Measurements from ENCODE around the gene UGT1A9.
"Not testable (repeated sequence)": the region's sequence is repeated elsewhere in the genome, so short reads cannot be mapped to it uniquely, and the experiment has no call there.

Gene UGT1A9

GRCh38 chr2:233671290-233672161 lies at the start of gene UGT1A9:
Gene UGT1A9, plus strand, starts transcription at chr2:233671898. Its CDS starts 37 bp downstream, at chr2:233671935.
- H3K4me3 Mint-ChIP-seq = no peak within 1 kb of the TSS
- peaks cover 2% of the 10 kb centered on the region for H3K27me3 Mint-ChIP-seq (ENCODE audit: low read depth)
- H3K27ac Mint-ChIP-seq = no peak within 1 kb of the TSS
- no peaks in the 10 kb centered on the region for H3K36me3 Mint-ChIP-seq (ENCODE audit: low read depth)
- no peaks in the 10 kb centered on the region for H3K4me1 Mint-ChIP-seq (ENCODE audit: low read depth)
- DNase-seq (ENCODE audit: low spot score) = no peak
- H3K9me3 Mint-ChIP-seq = no peaks in the 10 kb centered on the region

DNA sequence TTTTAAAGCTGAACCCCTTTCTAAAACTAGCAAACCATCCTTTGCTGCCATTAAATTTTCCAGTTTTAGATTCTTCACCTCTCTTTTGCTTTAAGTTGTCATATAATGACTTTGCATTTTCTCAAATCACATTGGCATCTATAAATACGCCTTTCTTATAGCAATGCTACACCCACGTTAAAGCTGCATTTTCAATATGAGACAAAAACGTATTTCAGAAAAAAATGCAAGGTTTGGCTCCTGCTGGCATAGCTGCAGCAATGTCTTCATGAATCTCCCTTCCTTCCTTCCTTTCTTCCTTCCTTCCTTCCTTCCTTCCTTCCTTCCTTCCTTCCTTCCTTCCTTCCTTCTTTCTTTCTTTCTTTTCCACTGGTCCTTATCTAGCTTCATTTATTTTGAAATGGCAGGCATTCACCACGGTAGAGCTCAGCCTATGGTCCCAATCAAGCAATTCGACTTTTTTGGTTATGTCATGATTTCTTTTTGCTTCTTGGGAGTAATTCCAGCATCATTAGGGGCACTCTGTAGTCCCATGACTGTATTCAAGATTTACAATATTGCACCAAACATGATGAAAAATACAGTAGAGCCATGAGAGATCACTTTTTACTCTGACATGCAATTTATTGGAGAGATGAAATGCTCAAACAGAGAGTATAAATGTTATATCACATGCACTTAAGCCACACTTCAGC lies 44.2 kb upstream of the UGT1A9 start:
- Mint-ChIP-seq H3K4me1 (ENCODE audit: low read depth) (no peaks in the 10 kb centered on the region), H3K9me3 (no peaks in the 10 kb centered on the region), H3K4me3 (no peak overlapping the region), H3K36me3 (ENCODE audit: low read depth) (no peaks in the 10 kb centered on the region), H3K27me3 (ENCODE audit: low read depth) (peaks cover 22% of the 10 kb centered on the region), H3K27ac (no peak overlapping the region)
- no peak for DNase-seq (ENCODE audit: low spot score)

DNA sequence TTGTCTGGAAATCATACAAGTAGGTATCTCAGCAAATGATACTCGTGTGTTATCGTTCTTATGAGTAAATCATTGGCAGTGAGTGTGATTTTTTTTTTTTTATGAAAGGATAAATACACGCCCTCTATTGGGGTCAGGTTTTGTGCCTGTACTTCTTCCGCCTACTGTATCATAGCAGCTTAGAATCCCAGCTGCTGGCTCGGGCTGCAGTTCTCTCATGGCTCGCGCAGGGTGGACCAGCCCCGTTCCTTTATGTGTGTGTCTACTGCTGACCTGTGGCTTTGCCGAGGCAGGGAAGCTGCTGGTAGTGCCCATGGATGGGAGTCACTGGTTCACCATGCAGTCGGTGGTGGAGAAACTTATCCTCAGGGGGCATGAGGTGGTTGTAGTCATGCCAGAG lies 35.4 kb upstream of the UGT1A9 start, which contains the start of gene UGT1A10:
UGT1A10 (plus strand) TSS at position 143 of the 400 bp plus-strand sequence; CDS start at position 218, 75 bp downstream.
- not testable (repeated sequence) for H3K4me3 Mint-ChIP-seq; H3K4me1 Mint-ChIP-seq (ENCODE audit: low read depth); H3K27me3 Mint-ChIP-seq (ENCODE audit: low read depth)

DNA sequence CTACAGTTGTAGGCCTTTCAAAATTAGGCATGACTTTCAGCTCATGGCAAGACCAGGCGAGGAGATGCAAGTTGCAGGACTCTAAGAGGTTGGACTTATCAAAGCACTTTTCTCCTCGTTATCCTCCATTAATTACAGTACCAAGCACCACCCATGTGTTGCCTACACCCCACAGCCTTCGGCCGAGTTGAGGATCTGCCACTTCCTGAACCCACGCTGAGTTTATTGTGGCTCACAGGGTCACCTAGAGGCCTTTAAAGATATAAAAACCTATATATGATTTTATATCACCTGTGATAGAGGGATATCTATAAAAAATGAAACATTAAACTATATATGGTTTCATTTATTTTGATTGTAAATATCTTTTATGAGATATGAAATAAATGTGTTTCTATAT lies 32.9 kb upstream of the UGT1A9 start:
- Mint-ChIP-seq H3K9me3 (no peaks in the 10 kb centered on the region), H3K4me1 (ENCODE audit: low read depth) (no peaks in the 10 kb centered on the region), H3K36me3 (ENCODE audit: low read depth) (no peaks in the 10 kb centered on the region), H3K27me3 (ENCODE audit: low read depth) (peaks cover 6% of the 10 kb centered on the region), H3K27ac (no peak overlapping the region), H3K4me3 (no peak overlapping the region)
- DNase-seq (ENCODE audit: low spot score) = no peak

More for the DNA sequence above, 35.4 kb upstream of the UGT1A9 start, which contains the start of gene UGT1A10:
- not testable (repeated sequence) for H3K9me3 Mint-ChIP-seq; H3K36me3 Mint-ChIP-seq (ENCODE audit: low read depth); DNase-seq (ENCODE audit: low spot score); H3K27ac Mint-ChIP-seq

DNA sequence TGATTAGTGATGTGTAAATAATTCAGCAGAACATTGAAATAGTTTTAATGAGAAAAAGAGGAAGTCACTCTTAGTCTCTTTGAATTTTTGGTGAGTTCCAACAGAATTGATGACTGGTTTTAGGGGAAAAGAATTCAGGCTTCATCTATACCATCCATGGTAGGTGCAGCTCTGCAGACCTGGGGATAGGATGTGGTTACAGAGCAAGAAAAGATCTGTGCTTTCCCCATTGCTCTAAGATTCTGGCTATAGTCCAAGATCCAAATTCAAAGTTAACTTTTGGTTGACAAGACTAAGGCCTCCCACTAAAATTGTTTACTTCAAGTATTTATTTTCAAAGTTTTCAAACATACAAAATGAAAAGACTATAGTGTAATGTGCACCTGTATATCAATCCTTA lies 31.8 kb upstream of the UGT1A9 start:
- Mint-ChIP-seq H3K36me3 (ENCODE audit: low read depth) (no peaks in the 10 kb centered on the region), H3K9me3 (peaks cover 5% of the 10 kb centered on the region), H3K4me3 (no peak overlapping the region), H3K27me3 (ENCODE audit: low read depth) (peaks cover 4% of the 10 kb centered on the region), H3K4me1 (ENCODE audit: low read depth) (no peaks in the 10 kb centered on the region), H3K27ac (no peak overlapping the region)
- DNase-seq (ENCODE audit: low spot score) = no peak

DNA sequence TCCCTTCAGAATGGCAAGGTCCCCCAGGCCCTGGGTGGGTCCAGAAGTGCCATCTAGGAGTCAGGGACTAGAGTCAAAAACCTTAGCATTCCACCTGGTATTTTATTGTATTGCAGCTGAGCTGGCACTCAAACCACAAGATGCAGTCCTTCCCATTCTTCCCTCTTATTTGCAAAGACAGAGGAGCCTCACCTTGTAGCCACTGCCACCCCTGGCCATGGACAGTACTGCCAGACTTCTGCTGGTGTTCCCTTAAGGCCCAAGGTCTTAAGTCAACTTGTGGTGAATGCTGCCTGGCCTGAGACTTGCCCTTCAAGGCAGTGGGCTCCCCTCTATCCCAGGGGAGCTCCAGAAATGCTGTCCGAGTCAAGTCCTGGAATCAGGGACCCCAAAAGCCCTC lies 28.6 kb upstream of the UGT1A9 start:
- no peaks in the 10 kb centered on the region for H3K36me3 Mint-ChIP-seq (ENCODE audit: low read depth)
- peaks cover 29% of the 10 kb centered on the region for H3K9me3 Mint-ChIP-seq
- DNase-seq (ENCODE audit: low spot score) = no peak
- no peak overlapping the region for H3K4me3 Mint-ChIP-seq
- H3K4me1 Mint-ChIP-seq (ENCODE audit: low read depth) = no peaks in the 10 kb centered on the region
- peaks cover 7% of the 10 kb centered on the region for H3K27me3 Mint-ChIP-seq (ENCODE audit: low read depth)
- no peak overlapping the region for H3K27ac Mint-ChIP-seq

DNA sequence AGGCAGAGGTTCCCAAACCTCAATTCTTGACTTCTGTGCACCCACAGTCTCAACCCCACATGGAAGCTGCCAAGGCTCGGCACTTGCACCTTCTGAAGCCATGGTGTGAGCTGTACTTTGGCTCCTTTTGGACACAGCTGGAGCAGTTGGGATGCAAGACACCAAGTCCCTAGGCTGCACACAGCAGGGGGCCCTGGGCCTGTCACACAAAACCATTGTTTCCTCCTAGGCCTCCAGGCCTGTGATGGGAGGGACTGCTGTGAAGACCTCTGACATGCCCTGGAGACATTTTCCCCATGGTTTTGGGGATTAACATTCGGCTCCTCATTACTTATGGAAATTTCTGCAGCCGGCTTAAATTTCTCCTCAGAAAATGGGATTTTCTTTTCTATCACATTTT lies 25.7 kb upstream of the UGT1A9 start:
- H3K4me1 Mint-ChIP-seq (ENCODE audit: low read depth); H3K36me3 Mint-ChIP-seq (ENCODE audit: low read depth); DNase-seq (ENCODE audit: low spot score); H3K4me3 Mint-ChIP-seq; H3K27me3 Mint-ChIP-seq (ENCODE audit: low read depth); H3K27ac Mint-ChIP-seq: not testable (repeated sequence)
- peaks cover 29% of the 10 kb centered on the region for H3K9me3 Mint-ChIP-seq

DNA sequence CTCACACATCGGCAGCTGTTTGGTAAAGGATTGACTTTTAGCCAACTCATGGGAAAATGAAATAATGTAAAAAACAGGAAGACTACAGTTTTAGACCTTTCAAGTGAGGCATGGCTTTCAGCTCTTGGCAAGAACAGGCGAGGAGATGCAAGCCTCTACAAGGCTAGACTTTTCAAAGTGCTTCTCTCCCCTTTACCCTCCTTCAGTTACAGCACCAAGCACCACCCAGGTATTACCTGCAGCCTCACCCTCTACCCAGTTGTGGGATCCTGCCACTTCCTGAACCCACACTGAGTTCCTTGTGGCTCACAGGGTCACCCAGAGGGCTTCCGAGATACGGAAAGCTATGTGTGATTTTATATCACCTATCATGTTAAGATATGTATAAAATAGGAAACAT lies 20.7 kb upstream of the UGT1A9 start:
- H3K36me3 Mint-ChIP-seq (ENCODE audit: low read depth) = no peaks in the 10 kb centered on the region

DNA sequence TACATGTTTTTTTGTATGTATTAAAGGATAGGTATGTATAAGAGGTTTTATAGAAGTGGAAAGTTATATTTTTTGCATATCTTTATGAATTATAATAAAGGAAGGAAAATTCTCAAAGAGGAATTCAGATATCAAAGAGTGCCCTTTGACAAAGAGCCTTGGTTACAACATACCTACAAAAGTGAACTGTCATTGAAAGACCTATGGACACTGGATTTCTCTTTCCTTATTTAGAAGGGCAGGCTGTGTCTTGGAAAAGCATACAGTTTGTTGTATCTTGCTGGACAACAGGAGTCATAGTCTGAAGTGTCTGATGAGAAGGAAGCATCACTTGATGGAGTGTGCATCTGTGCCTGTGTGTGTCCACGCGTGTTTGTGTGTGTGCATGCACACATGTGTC lies 20.3 kb upstream of the UGT1A9 start:
- Mint-ChIP-seq H3K9me3 (peaks cover 14% of the 10 kb centered on the region), H3K27me3 (ENCODE audit: low read depth) (peaks cover 25% of the 10 kb centered on the region), H3K36me3 (ENCODE audit: low read depth) (no peaks in the 10 kb centered on the region)

More for the DNA sequence above, 20.7 kb upstream of the UGT1A9 start:
- H3K4me3 Mint-ChIP-seq = no peak overlapping the region
- peaks cover 25% of the 10 kb centered on the region for H3K27me3 Mint-ChIP-seq (ENCODE audit: low read depth)
- DNase-seq (ENCODE audit: low spot score) = no peak
- no peak overlapping the region for H3K27ac Mint-ChIP-seq
- H3K9me3 Mint-ChIP-seq = peaks cover 16% of the 10 kb centered on the region
- H3K4me1 Mint-ChIP-seq (ENCODE audit: low read depth) = no peaks in the 10 kb centered on the region

GRCh38 chr2:233654501-233654900 lies 17.2 kb upstream of the UGT1A9 start:
- Mint-ChIP-seq H3K9me3 (no peaks in the 10 kb centered on the region), H3K36me3 (ENCODE audit: low read depth) (no peaks in the 10 kb centered on the region), H3K27me3 (ENCODE audit: low read depth) (peaks cover 41% of the 10 kb centered on the region), H3K4me1 (ENCODE audit: low read depth) (no peaks in the 10 kb centered on the region), H3K27ac (no peak overlapping the region), H3K4me3 (no peak overlapping the region)
- no peak for DNase-seq (ENCODE audit: low spot score)

More for the DNA sequence above, 20.3 kb upstream of the UGT1A9 start:
- Mint-ChIP-seq H3K4me1 (ENCODE audit: low read depth) (no peaks in the 10 kb centered on the region), H3K4me3 (no peak overlapping the region), H3K27ac (no peak overlapping the region)
- DNase-seq (ENCODE audit: low spot score) = no peak

GRCh38 chr2:233655043-233655442 lies 16.7 kb upstream of the UGT1A9 start:
- no peaks in the 10 kb centered on the region for H3K9me3 Mint-ChIP-seq
- no peaks in the 10 kb centered on the region for H3K36me3 Mint-ChIP-seq (ENCODE audit: low read depth)
- no peak for DNase-seq (ENCODE audit: low spot score)
- peaks cover 46% of the 10 kb centered on the region for H3K27me3 Mint-ChIP-seq (ENCODE audit: low read depth)
- H3K4me3 Mint-ChIP-seq = no peak overlapping the region
- no peak overlapping the region for H3K27ac Mint-ChIP-seq
- no peaks in the 10 kb centered on the region for H3K4me1 Mint-ChIP-seq (ENCODE audit: low read depth)

- not testable (repeated sequence) for H3K4me1 Mint-ChIP-seq (ENCODE audit: low read depth); H3K27ac Mint-ChIP-seq; H3K4me3 Mint-ChIP-seq; H3K36me3 Mint-ChIP-seq (ENCODE audit: low read depth); DNase-seq (ENCODE audit: low spot score); H3K9me3 Mint-ChIP-seq
- peaks cover 46% of the 10 kb centered on the region for H3K27me3 Mint-ChIP-seq (ENCODE audit: low read depth)
Observed at GRCh38 chr2:233655943-233656342, 15.8 kb upstream of the UGT1A9 start.

DNA sequence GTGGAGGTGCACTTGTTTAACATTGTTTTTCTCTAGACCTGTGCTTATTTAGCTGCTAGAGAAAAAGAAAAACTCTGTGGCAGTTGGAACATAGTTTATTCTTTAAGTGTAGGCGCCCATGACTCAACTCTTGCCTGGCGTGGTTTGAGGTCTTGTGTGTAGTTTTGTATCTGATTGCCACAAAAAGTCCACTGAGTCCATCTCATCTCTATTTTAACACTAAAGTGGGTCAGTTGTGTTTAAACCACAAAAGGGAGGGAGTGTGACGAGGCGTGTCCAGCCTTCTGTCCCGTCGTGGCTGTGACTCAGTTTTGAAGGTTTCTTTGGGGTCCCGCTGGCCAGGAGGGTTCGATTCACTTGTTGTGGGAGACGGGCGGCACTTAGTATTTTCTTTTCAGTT lies 15.3 kb upstream of the UGT1A9 start:
- H3K36me3 Mint-ChIP-seq (ENCODE audit: low read depth) = no peaks in the 10 kb centered on the region
- H3K27me3 Mint-ChIP-seq (ENCODE audit: low read depth) = peaks cover 47% of the 10 kb centered on the region
- H3K4me3 Mint-ChIP-seq = no peak overlapping the region

GRCh38 chr2:233658610-233659009 lies 13.1 kb upstream of the UGT1A9 start:
- no peak overlapping the region for H3K27ac Mint-ChIP-seq
- no peak overlapping the region for H3K4me3 Mint-ChIP-seq
- DNase-seq (ENCODE audit: low spot score) = no peak
- no peaks in the 10 kb centered on the region for H3K9me3 Mint-ChIP-seq
- H3K4me1 Mint-ChIP-seq (ENCODE audit: low read depth) = no peaks in the 10 kb centered on the region
- no peaks in the 10 kb centered on the region for H3K36me3 Mint-ChIP-seq (ENCODE audit: low read depth)
- peaks cover 39% of the 10 kb centered on the region for H3K27me3 Mint-ChIP-seq (ENCODE audit: low read depth)

More for the DNA sequence above, 15.3 kb upstream of the UGT1A9 start:
- Mint-ChIP-seq H3K4me1 (ENCODE audit: low read depth) (no peaks in the 10 kb centered on the region), H3K27ac (no peak overlapping the region), H3K9me3 (no peaks in the 10 kb centered on the region)
- peak; percentile 8 for DNase-seq (ENCODE audit: low spot score)
